ENCODE data around the gene NRF1.

The NRF1 gene

GRCh38 chr7:129771201-129771927, 159.8 kb downstream of the NRF1 start:
- no peak overlapping the region for H3K4me3 ChIP-seq (ENCODE audit: low read depth, low read length)
- no peak for DNase-seq (ENCODE audit: low read depth)
- TF ChIP-seq, protein P1, sequence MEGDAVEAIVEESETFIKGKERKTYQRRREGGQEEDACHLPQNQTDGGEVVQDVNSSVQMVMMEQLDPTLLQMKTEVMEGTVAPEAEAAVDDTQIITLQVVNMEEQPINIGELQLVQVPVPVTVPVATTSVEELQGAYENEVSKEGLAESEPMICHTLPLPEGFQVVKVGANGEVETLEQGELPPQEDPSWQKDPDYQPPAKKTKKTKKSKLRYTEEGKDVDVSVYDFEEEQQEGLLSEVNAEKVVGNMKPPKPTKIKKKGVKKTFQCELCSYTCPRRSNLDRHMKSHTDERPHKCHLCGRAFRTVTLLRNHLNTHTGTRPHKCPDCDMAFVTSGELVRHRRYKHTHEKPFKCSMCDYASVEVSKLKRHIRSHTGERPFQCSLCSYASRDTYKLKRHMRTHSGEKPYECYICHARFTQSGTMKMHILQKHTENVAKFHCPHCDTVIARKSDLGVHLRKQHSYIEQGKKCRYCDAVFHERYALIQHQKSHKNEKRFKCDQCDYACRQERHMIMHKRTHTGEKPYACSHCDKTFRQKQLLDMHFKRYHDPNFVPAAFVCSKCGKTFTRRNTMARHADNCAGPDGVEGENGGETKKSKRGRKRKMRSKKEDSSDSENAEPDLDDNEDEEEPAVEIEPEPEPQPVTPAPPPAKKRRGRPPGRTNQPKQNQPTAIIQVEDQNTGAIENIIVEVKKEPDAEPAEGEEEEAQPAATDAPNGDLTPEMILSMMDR (IDR thresholded peaks at IDR 0.05; ENCODE audit: low read depth, low read length, missing control alignments) = no peak

DNA sequence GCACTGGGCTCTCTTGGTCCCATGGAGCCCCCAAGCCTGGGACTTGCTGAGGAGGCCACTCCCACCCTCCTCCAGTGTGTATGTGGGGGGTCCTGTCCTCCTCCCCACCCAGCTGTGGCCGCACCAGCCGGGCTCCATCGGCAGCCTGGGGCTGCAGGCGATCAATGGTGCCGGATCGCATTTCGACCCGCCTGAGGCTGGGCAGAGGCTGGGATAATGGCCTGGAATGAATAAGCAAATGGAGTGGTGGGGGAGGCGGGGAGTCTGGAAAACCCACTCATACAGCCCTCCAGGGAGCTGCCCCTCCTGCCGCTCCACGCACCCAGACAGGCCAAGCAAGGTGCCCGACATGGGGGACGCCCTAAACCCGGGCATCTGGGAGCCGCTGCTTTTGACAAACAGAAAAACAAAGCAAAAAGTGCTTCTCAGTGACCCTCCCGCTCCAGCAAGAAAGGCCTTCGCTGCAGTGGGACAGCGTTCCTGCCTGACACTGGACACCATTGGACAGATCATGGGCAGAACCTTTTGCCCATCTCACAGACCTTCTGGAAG, 160.5 kb downstream of the NRF1 start:
- TF ChIP-seq, protein P1 (IDR thresholded peaks at IDR 0.05; ENCODE audit: low read depth, low read length, missing control alignments) = no peak
- H3K4me3 ChIP-seq (ENCODE audit: low read depth, low read length) = no peak overlapping the region
- DNase-seq (ENCODE audit: low read depth) = no peak

DNA sequence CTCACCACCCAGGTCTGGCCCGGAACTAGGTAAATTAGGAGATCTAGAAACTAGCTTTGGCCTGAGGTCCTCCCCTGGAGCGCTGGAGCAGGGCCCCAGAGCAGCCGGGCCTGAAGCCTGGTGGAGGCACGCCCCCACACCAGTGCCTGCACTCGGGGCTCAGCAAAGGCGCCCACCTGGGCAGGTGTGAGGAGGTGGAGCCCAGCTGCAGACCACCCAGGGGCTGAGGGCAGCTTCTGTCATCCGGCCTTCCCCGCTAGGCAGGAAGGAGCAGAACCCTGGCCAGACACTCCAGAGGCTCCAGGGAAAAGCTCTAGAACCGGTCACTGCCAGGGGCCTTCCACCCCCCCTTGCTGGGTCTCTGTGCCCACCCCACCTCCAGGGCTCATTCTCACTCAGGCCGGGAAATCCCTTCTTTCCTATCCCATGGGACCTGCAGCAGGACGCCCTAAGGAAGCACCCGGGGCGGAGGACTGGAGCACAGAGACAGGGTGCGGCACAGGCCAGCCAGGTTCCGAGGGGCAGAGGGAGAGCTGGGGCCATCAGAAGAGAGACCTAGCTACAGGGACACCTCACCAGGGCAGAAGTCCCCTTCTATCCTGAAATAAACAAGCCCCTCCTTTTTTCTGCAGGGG, 161.2 kb downstream of the NRF1 start:
- no peak overlapping the region for H3K4me3 ChIP-seq (ENCODE audit: low read depth, low read length)
- TF ChIP-seq, protein P1 (IDR thresholded peaks at IDR 0.05; ENCODE audit: low read depth, low read length, missing control alignments) = no peak
- DNase-seq (ENCODE audit: low read depth) = no peak

GRCh38 chr7:129773328-129773731, 161.8 kb downstream of the NRF1 start:
- TF ChIP-seq, protein P1 (IDR thresholded peaks at IDR 0.05; ENCODE audit: low read depth, low read length, missing control alignments) = no peak
- no peak overlapping the region for H3K4me3 ChIP-seq (ENCODE audit: low read depth, low read length)
- DNase-seq (ENCODE audit: low read depth) = no peak

- H3K4me3 ChIP-seq (ENCODE audit: low read depth, low read length) = no peak overlapping the region
- no peak for DNase-seq (ENCODE audit: low read depth)
- TF ChIP-seq, protein P1 (IDR thresholded peaks at IDR 0.05; ENCODE audit: low read depth, low read length, missing control alignments) = no peak
Measured at GRCh38 chr7:129773871-129774270, 162.4 kb downstream of the NRF1 start.

DNA sequence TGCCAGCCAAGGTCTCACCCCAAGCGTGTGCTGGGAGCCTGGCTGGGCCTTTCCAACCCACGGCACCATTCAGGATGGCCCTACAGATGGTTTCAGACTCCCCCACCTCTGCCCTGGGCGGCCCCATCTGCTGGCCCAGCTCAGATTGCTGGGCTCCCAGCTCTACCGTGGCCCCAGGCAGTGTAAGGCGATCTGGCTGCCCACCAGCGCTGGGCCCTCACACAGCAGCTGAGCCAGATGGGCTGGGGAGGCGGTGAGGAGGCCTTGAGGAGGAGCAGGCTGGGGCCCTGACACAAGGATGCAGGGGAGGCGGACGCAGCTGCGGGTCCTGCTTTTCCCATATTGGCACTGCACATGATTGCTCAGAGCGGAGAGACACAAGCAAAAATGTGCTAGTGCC, 162.8 kb downstream of the NRF1 start:
- TF ChIP-seq, protein P1 (IDR thresholded peaks at IDR 0.05; ENCODE audit: low read depth, low read length, missing control alignments) = no peak
- no peak overlapping the region for H3K4me3 ChIP-seq (ENCODE audit: low read depth, low read length)
- no peak for DNase-seq (ENCODE audit: low read depth)

All from GM12864 (cell line).